Stimulated activated memory B cell treated with anti-CD40 and anti-IgM and Interleukin-4, amounts not matched to agents 10 μg/mL and 1 μg/mL and 100 μg/mL, for 72 hours (primary cell): ENCODE results near the gene HS6ST2.

Experiments used
- ATAC-seq: fragments of 150-1000 bp; cut with Tn5 transposase; 2 replicates; pipeline ENCODE4 v1.10.0; 2021
- H3K27ac Mint-ChIP-seq: one replicate; pipeline ENCODE4 v1.8.0; 2022; ENCODE audit warnings: mild to moderate bottlenecking, mixed read lengths
- H3K27me3 Mint-ChIP-seq: one replicate; pipeline ENCODE4 v1.8.0; 2022; ENCODE audit warnings: mixed read lengths
- H3K36me3 Mint-ChIP-seq: one replicate; pipeline ENCODE4 v1.8.0; 2022; ENCODE audit warnings: mixed read lengths
- H3K4me1 Mint-ChIP-seq: one replicate; pipeline ENCODE4 v1.8.0; 2022; ENCODE audit warnings: mixed read lengths
- H3K4me3 Mint-ChIP-seq: one replicate; pipeline ENCODE4 v1.8.0; 2022; ENCODE audit warnings: mild to moderate bottlenecking, moderate library complexity, mixed read lengths
- H3K9me3 Mint-ChIP-seq: one replicate; pipeline ENCODE4 v1.8.0; 2022; ENCODE audit warnings: mixed read lengths

HS6ST2 gene

GRCh38 chrX:132757066-132757623, 201.3 kb downstream of the HS6ST2 start:
- Mint-ChIP-seq H3K36me3 (no peaks in the 10 kb centered on the region), H3K27ac (no peak overlapping the region), H3K27me3 (peaks cover 11% of the 10 kb centered on the region), H3K4me3 (no peak overlapping the region), H3K9me3 (no peaks in the 10 kb centered on the region), H3K4me1 (no peaks in the 10 kb centered on the region)
- no peak for ATAC-seq

GRCh38 chrX:132756439-132756838, 202.0 kb downstream of the HS6ST2 start:
- H3K36me3 Mint-ChIP-seq, result no peaks in the 10 kb centered on the region
- H3K9me3 Mint-ChIP-seq, result no peaks in the 10 kb centered on the region
- H3K4me1 Mint-ChIP-seq, result no peaks in the 10 kb centered on the region
- H3K27ac Mint-ChIP-seq, result no peak overlapping the region
- no peak overlapping the region for H3K4me3 Mint-ChIP-seq
- ATAC-seq, result no peak
- H3K27me3 Mint-ChIP-seq, result peaks cover 11% of the 10 kb centered on the region

- Mint-ChIP-seq H3K27ac (no peak overlapping the region), H3K9me3 (no peaks in the 10 kb centered on the region), H3K36me3 (no peaks in the 10 kb centered on the region), H3K4me3 (no peak overlapping the region), H3K4me1 (no peaks in the 10 kb centered on the region), H3K27me3 (peaks cover 2% of the 10 kb centered on the region)
- ATAC-seq, result no peak
Observed at GRCh38 chrX:132751063-132751690, 207.3 kb downstream of the HS6ST2 start.

DNA sequence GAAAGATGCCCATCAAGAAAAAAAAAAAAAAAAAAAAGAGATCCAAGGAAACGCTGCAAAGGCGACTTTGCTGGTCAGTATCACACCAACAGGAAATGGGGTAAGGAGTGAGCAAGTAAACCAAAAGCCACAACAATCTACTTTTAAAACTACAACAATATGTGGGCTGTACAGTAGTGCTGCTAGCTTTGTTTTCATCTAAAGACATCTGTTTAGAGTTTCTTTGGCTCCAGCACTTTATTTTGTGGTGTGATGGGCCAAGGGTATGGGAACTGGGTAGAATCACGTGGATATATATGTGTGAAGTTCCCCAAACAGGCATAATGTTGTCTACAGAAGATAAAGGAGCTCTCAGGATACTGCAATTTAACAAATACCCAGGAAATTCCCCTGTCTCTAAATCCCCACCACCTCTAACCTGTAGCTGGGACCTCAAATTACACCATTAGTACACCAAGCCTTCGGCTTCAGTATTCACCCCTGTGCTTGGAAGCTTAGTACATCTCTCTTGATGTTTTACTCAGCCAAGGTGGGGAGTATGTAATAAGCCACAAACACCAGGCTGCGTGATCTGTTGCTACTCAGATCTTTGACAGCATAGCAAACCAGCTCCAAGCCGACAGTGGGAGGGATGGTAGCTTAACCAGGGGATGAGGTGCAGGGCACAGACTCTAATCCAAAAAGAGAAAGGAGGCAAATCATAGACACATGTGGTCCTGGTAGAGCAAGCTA, 207.9 kb downstream of the HS6ST2 start:
- no peak overlapping the region for H3K4me3 Mint-ChIP-seq
- H3K36me3 Mint-ChIP-seq, result no peaks in the 10 kb centered on the region
- no peaks in the 10 kb centered on the region for H3K9me3 Mint-ChIP-seq
- no peaks in the 10 kb centered on the region for H3K27me3 Mint-ChIP-seq
- H3K4me1 Mint-ChIP-seq, result no peaks in the 10 kb centered on the region
- no peak for ATAC-seq
- H3K27ac Mint-ChIP-seq, result no peak overlapping the region

- H3K4me3 Mint-ChIP-seq, result no peak overlapping the region
- no peak overlapping the region for H3K27ac Mint-ChIP-seq
- no peaks in the 10 kb centered on the region for H3K36me3 Mint-ChIP-seq
- ATAC-seq, result no peak
- no peaks in the 10 kb centered on the region for H3K4me1 Mint-ChIP-seq
- no peaks in the 10 kb centered on the region for H3K27me3 Mint-ChIP-seq
- no peaks in the 10 kb centered on the region for H3K9me3 Mint-ChIP-seq
Observed at GRCh38 chrX:132749406-132749805, 209.0 kb downstream of the HS6ST2 start.

GRCh38 chrX:132748909-132749308, 209.5 kb downstream of the HS6ST2 start:
- Mint-ChIP-seq H3K4me1 (no peaks in the 10 kb centered on the region), H3K9me3 (no peaks in the 10 kb centered on the region), H3K4me3 (no peak overlapping the region), H3K27ac (no peak overlapping the region), H3K36me3 (no peaks in the 10 kb centered on the region), H3K27me3 (no peaks in the 10 kb centered on the region)
- no peak for ATAC-seq

GRCh38 chrX:132748268-132748667, 210.2 kb downstream of the HS6ST2 start:
- H3K4me3 Mint-ChIP-seq, result no peak overlapping the region
- H3K27ac Mint-ChIP-seq, result no peak overlapping the region
- no peaks in the 10 kb centered on the region for H3K9me3 Mint-ChIP-seq
- no peaks in the 10 kb centered on the region for H3K27me3 Mint-ChIP-seq
- no peak for ATAC-seq
- no peaks in the 10 kb centered on the region for H3K36me3 Mint-ChIP-seq
- H3K4me1 Mint-ChIP-seq, result no peaks in the 10 kb centered on the region

GRCh38 chrX:132745593-132745992, 212.8 kb downstream of the HS6ST2 start:
- Mint-ChIP-seq H3K4me1 (no peaks in the 10 kb centered on the region), H3K27ac (no peak overlapping the region), H3K9me3 (no peaks in the 10 kb centered on the region), H3K36me3 (no peaks in the 10 kb centered on the region), H3K4me3 (no peak overlapping the region), H3K27me3 (no peaks in the 10 kb centered on the region)
- ATAC-seq, result no peak

GRCh38 chrX:132744470-132744869, 214.0 kb downstream of the HS6ST2 start:
- H3K4me1 Mint-ChIP-seq, result no peaks in the 10 kb centered on the region
- no peak for ATAC-seq
- no peak overlapping the region for H3K4me3 Mint-ChIP-seq
- H3K36me3 Mint-ChIP-seq, result no peaks in the 10 kb centered on the region
- H3K9me3 Mint-ChIP-seq, result no peaks in the 10 kb centered on the region
- no peaks in the 10 kb centered on the region for H3K27me3 Mint-ChIP-seq
- no peak overlapping the region for H3K27ac Mint-ChIP-seq

DNA sequence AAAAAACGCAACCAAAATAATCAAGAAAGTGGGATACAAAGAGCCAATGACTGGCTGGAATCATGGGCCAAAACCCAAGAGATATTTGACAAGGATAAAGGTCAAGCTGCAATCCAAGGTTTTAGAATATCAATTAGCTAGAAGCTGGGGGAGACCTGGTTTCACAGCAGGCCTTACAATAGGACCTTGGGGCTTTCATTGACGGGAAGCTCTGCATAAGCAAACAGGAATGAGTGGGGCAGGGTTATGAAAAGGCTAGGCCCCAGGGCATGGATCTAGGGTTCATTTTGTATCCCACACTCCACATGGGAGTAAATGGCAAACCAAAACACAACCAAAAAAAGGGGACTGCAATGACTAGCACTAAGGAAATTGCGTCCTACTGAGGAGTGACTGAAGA, 215.3 kb downstream of the HS6ST2 start:
- Mint-ChIP-seq H3K36me3 (no peaks in the 10 kb centered on the region), H3K4me3 (no peak overlapping the region), H3K4me1 (no peaks in the 10 kb centered on the region), H3K27ac (no peak overlapping the region), H3K9me3 (no peaks in the 10 kb centered on the region), H3K27me3 (no peaks in the 10 kb centered on the region)
- ATAC-seq, result no peak

DNA sequence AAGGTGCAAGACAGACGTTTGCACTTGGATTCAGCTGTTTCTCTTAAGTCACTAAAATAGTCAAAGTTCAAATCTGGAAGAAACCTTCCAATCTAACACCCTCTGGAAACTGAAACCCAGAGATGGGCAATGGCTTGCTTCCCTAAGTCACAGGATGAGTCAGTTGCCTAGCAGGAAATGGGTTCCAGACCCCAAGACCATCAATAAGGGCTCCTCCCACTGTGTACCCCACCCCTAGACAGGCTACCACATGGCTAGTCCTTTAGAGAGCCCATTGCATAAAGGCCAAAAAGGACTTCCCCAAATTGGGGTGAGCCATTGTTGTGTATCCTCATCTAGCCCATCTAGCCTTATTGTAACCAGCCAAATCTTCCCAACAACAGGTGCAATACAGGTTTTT, 216.2 kb downstream of the HS6ST2 start:
- Mint-ChIP-seq H3K27me3 (no peaks in the 10 kb centered on the region), H3K9me3 (no peaks in the 10 kb centered on the region), H3K4me3 (no peak overlapping the region)

GRCh38 chrX:132741689-132742088, 216.7 kb downstream of the HS6ST2 start:
- Mint-ChIP-seq H3K4me3 (no peak overlapping the region), H3K4me1 (no peaks in the 10 kb centered on the region), H3K9me3 (no peaks in the 10 kb centered on the region), H3K27me3 (no peaks in the 10 kb centered on the region), H3K27ac (no peak overlapping the region), H3K36me3 (no peaks in the 10 kb centered on the region)
- no peak for ATAC-seq

More for the DNA sequence above, 216.2 kb downstream of the HS6ST2 start:
- no peaks in the 10 kb centered on the region for H3K4me1 Mint-ChIP-seq
- no peak for ATAC-seq
- H3K27ac Mint-ChIP-seq, result no peak overlapping the region
- H3K36me3 Mint-ChIP-seq, result no peaks in the 10 kb centered on the region

DNA sequence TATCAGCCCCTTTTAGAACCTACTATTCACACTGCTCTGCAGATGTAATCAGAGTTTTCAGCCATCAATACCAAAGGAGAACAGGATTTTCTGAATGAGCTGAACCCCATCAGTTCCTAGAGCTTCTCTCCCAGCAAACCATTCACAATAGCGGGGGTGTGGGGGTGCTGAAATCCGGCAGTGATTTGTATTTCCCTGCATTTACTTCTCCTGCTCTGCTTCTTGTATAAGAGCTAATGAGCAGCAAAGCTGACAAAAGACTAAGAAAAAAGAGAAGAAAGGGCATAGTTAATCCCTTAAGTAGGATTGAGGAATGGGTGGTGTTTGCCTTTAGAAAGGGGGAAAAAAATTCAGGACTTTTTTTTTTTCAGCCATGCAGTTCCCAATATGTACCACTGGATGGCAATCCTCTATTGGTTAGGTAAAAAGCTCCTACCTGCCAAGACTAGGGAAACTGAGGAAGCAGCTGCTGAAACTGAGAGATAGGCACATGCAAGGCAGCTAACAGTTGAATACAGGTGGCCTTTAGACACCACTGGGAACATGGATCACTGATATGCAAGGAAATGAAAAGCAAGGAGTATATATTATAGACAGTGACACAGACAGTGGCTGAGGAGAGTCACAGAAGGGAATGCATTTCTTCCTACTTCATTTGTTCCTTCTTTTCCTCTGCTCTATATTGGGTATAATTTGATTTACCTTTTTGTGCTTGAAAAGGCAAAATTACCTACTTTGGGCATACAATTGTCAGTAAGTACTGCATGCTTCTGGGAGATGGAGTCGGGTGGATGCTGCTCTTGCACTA, 217.9 kb downstream of the HS6ST2 start:
- no peak overlapping the region for H3K27ac Mint-ChIP-seq
- no peak for ATAC-seq
- no peaks in the 10 kb centered on the region for H3K4me1 Mint-ChIP-seq
- H3K4me3 Mint-ChIP-seq, result no peak overlapping the region
- no peaks in the 10 kb centered on the region for H3K27me3 Mint-ChIP-seq
- H3K9me3 Mint-ChIP-seq, result no peaks in the 10 kb centered on the region
- H3K36me3 Mint-ChIP-seq, result no peaks in the 10 kb centered on the region

DNA sequence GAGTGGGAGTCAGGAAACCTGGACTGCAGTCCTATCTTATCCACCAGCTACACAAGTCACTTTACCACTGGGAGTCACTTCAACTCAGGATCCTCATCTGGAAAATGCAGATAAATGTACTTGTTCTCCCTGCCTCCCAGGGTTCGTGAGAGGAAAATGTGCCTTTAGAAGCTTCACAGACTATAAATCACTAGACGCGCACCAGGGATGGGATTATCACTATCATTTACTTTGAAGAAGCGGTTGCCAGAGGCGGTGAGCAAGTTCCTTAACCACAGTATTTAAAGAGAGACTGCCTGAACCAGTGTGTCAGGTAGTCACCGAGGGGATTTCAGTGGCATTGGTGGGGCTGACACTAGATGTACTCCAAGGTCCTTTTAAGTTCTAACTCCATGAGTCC, 219.5 kb downstream of the HS6ST2 start:
- Mint-ChIP-seq H3K4me3 (no peak overlapping the region), H3K4me1 (no peaks in the 10 kb centered on the region), H3K27ac (no peak overlapping the region)

DNA sequence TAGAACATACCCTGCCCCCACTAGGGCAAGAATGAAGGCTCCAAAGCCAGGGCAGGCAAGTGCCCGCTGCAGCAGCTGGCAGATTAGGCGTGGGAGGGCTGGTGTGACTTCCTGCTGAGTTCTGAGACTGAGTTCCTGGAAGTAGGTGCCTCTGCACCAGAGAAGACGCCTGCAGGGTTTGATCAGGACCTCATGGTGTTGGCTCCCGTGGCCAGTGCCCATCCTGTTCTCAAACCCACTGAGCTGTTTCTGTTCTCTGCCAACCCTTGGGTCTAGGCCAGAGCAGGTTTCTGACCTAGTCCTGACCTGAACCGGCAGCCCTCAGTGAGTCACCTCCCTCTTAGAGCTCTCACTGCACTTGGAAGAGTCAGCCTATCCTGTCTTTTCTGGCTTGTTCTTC, 220.7 kb downstream of the HS6ST2 start:
- no peaks in the 10 kb centered on the region for H3K4me1 Mint-ChIP-seq
- H3K4me3 Mint-ChIP-seq, result no peak overlapping the region
- H3K27ac Mint-ChIP-seq, result no peak overlapping the region
- H3K36me3 Mint-ChIP-seq, result no peaks in the 10 kb centered on the region
- ATAC-seq, result no peak
- H3K9me3 Mint-ChIP-seq, result no peaks in the 10 kb centered on the region
- peaks cover 10% of the 10 kb centered on the region for H3K27me3 Mint-ChIP-seq

More for the DNA sequence above, 219.5 kb downstream of the HS6ST2 start:
- peaks cover 7% of the 10 kb centered on the region for H3K27me3 Mint-ChIP-seq
- H3K9me3 Mint-ChIP-seq, result no peaks in the 10 kb centered on the region
- ATAC-seq, result no peak
- H3K36me3 Mint-ChIP-seq, result no peaks in the 10 kb centered on the region
